H9 (cell line): ENCODE measurements around the gene MITF. TPM values are rescaled to one million over a fixed set of nuclear protein-coding genes. Genes with fewer than 3 reads are reported as not detected.

Experiments
- DNase-seq: peaks from one replicate; pipeline ENCODE4 v3.0.0-alpha.2; 2017
- H2AFZ ChIP-seq: one replicate; pipeline ENCODE4 v1.6.1; 2013; ENCODE audit warnings: mild to moderate bottlenecking, low read length, control low read depth, moderate library complexity
- H2AK5ac ChIP-seq: 2 replicates; pipeline ENCODE4 v1.6.1; 2013; ENCODE audit warnings: low read length, control low read depth, mixed read lengths; ENCODE audit not compliant: insufficient read length
- H2BK120ac ChIP-seq: one replicate; pipeline ENCODE4 v1.6.1; 2013; ENCODE audit warnings: low read depth, mild to moderate bottlenecking, low read length, control low read depth, inconsistent platforms; ENCODE audit not compliant: poor library complexity, severe bottlenecking
- H2BK12ac ChIP-seq: 2 replicates; pipeline ENCODE4 v1.6.1; 2013; ENCODE audit warnings: low read length, control low read depth, mixed read lengths, low read depth; ENCODE audit not compliant: insufficient read length
- H2BK15ac ChIP-seq: 2 replicates; pipeline ENCODE4 v1.6.1; 2013; ENCODE audit warnings: low read depth, low read length, control low read depth
- H2BK20ac ChIP-seq: one replicate; pipeline ENCODE4 v1.6.1; 2013; ENCODE audit warnings: low read depth, mild to moderate bottlenecking, low read length, control low read depth, inconsistent platforms; ENCODE audit not compliant: poor library complexity, severe bottlenecking
- H2BK5ac ChIP-seq: 2 replicates; pipeline ENCODE4 v1.6.1; 2013; ENCODE audit warnings: low read length, control low read depth, mixed read lengths; ENCODE audit not compliant: insufficient read length
- H3K14ac ChIP-seq: 2 replicates; pipeline ENCODE4 v1.6.1; 2013; ENCODE audit warnings: low read length, control low read depth; ENCODE audit not compliant: insufficient read depth
- H3K18ac ChIP-seq: 2 replicates; pipeline ENCODE4 v1.6.1; 2013; ENCODE audit warnings: low read depth, mild to moderate bottlenecking, mixed read lengths, low read length, control low read depth; ENCODE audit not compliant: insufficient read length
- H3K23ac ChIP-seq: 2 replicates; pipeline ENCODE4 v1.6.1; 2013; ENCODE audit warnings: low read length, control low read depth, mixed read lengths, low read depth; ENCODE audit not compliant: insufficient read length
- H3K23me2 ChIP-seq: 2 replicates; pipeline ENCODE4 v1.6.1; 2013; ENCODE audit warnings: low read depth, mild to moderate bottlenecking, mixed read lengths, low read length, control low read depth; ENCODE audit not compliant: insufficient read length, poor library complexity, severe bottlenecking
- H3K27ac ChIP-seq: 2 replicates; pipeline ENCODE4 v1.5.1; 2013; ENCODE audit warnings: low read length, control low read depth, mixed read lengths, low read depth; ENCODE audit not compliant: insufficient read length
- H3K27me3 ChIP-seq: 2 replicates; pipeline ENCODE4 v1.6.1; 2013; ENCODE audit warnings: low read length, control low read depth, inconsistent platforms; ENCODE audit not compliant: insufficient read depth
- H3K4ac ChIP-seq: 2 replicates; pipeline ENCODE4 v1.6.1; 2013; ENCODE audit warnings: low read depth, mild to moderate bottlenecking, control low read depth, inconsistent platforms, low read length, moderate library complexity
- H3K4me1 ChIP-seq: 2 replicates; pipeline ENCODE4 v1.6.1; 2013; ENCODE audit warnings: low read length, control low read depth, inconsistent platforms; ENCODE audit not compliant: insufficient read depth
- H3K4me2 ChIP-seq: 2 replicates; pipeline ENCODE4 v1.6.1; 2013; ENCODE audit warnings: low read length, control low read depth, mixed read lengths; ENCODE audit not compliant: insufficient read length, insufficient read depth
- H3K56ac ChIP-seq: 2 replicates; pipeline ENCODE4 v1.6.1; 2013; ENCODE audit warnings: low read depth, mild to moderate bottlenecking, mixed read lengths, low read length, control low read depth; ENCODE audit not compliant: insufficient read length
- H3K79me1 ChIP-seq: 2 replicates; pipeline ENCODE4 v1.6.1; 2013; ENCODE audit warnings: low read depth, mild to moderate bottlenecking, moderate library complexity, low read length, control low read depth, inconsistent platforms; ENCODE audit not compliant: insufficient read depth, poor library complexity, severe bottlenecking
- H3K79me2 ChIP-seq: 2 replicates; pipeline ENCODE4 v1.6.1; 2013; ENCODE audit warnings: low read length, control low read depth, inconsistent platforms; ENCODE audit not compliant: insufficient read depth
- H3K9ac ChIP-seq: 2 replicates; pipeline ENCODE4 v1.6.1; 2013; ENCODE audit warnings: low read length, control low read depth, mixed read lengths; ENCODE audit not compliant: insufficient read length; ENCODE audit errors: extremely low read depth
- H3K9me3 ChIP-seq: one replicate; pipeline ENCODE4 v1.6.1; 2013; ENCODE audit warnings: low read depth, low read length, inconsistent platforms; ENCODE audit not compliant: control insufficient read depth
- H3T11ph ChIP-seq: one replicate; pipeline ENCODE4 v1.6.1; 2013; ENCODE audit warnings: mild to moderate bottlenecking, low read length, control low read depth, inconsistent platforms
- H4K20me1 ChIP-seq: one replicate; pipeline ENCODE4 v1.6.1; 2013; ENCODE audit not compliant: control insufficient read depth, insufficient read length, insufficient read depth
- H4K5ac ChIP-seq: 2 replicates; pipeline ENCODE4 v1.6.1; 2013; ENCODE audit warnings: low read depth, mild to moderate bottlenecking, mixed read lengths, low read length, control low read depth; ENCODE audit not compliant: insufficient read length
- H4K8ac ChIP-seq: replicated peaks from 2 replicates; pipeline ENCODE4 v1.6.1; 2013; ENCODE audit warnings: low read length, control low read depth, mixed read lengths, low read depth; ENCODE audit not compliant: insufficient read length
- H4K91ac ChIP-seq: 2 replicates; pipeline ENCODE4 v1.6.1; 2013; ENCODE audit warnings: low read depth, mild to moderate bottlenecking, moderate library complexity, mixed read lengths, low read length, control low read depth; ENCODE audit not compliant: insufficient read length
- H3K27ac Mint-ChIP-seq, 3 experiments: 2 replicates in 2 of 3; 3 replicates in 1 of 3; pipeline ENCODE4 v1.8.0; 2020 to 2021; ENCODE audit warnings: mixed read lengths in 3 of 3, mild to moderate bottlenecking in 1 of 3, moderate library complexity in 1 of 3
- H3K27me3 Mint-ChIP-seq: 2 replicates; pipeline ENCODE4 v1.8.0; 2021; ENCODE audit warnings: low read depth, mild to moderate bottlenecking, moderate library complexity, mixed read lengths
- H3K36me3 Mint-ChIP-seq, 3 experiments: 2 replicates in 2 of 3; 3 replicates in 1 of 3; pipeline ENCODE4 v1.8.0; 2020 to 2021; ENCODE audit warnings: low read depth in 3 of 3, mixed read lengths in 3 of 3; ENCODE audit not compliant: insufficient read depth in 1 of 3
- H3K4me1 Mint-ChIP-seq, 2 experiments: 2 replicates each; pipeline ENCODE4 v1.8.0; 2020; ENCODE audit warnings: mixed read lengths in 2 of 2
- H3K4me3 Mint-ChIP-seq, 2 experiments: 2 replicates in 1 of 2; 3 replicates in 1 of 2; pipeline ENCODE4 v1.8.0; 2020 to 2021; ENCODE audit warnings: mild to moderate bottlenecking in 2 of 2, mixed read lengths in 2 of 2, moderate library complexity in 1 of 2
- H3K9me3 Mint-ChIP-seq, 2 experiments: 2 replicates in 1 of 2; 3 replicates in 1 of 2; pipeline ENCODE4 v1.8.0; 2020; ENCODE audit warnings: mild to moderate bottlenecking in 2 of 2, mixed read lengths in 2 of 2, moderate library complexity in 1 of 2
- WGBS: extraction: QIAGEN DNeasy Blood & Tissue Kit; methylation state at CpG from one replicate; pipeline ENCODE4 v1.1.7; 2013; ENCODE audit warnings: missing lambda C conversion rate, low lambda C conversion rate, mixed read lengths; ENCODE audit not compliant: insufficient read length; ENCODE audit errors: extremely low coverage; 5-methylcytosine and 5-hydroxymethylcytosine counted together
- total RNA-seq: library from RNA; stranded (reverse); gene quantifications from 2 replicates; pipeline ENCODE4 v1.2.1, GENCODE V29; 2021
- TF ChIP-seq, protein P1 (sequence below): fragments of 200-600 bp; sonication (generic); conservative IDR thresholded peaks from 3 replicates; pipeline ENCODE4 v1.8.0; 2021; ENCODE audit warnings: antibody characterized with exemption, mild to moderate bottlenecking

Gene MITF
- total RNA-seq, 1 experiment from 2014 or later: 0.81 TPM

DNA sequence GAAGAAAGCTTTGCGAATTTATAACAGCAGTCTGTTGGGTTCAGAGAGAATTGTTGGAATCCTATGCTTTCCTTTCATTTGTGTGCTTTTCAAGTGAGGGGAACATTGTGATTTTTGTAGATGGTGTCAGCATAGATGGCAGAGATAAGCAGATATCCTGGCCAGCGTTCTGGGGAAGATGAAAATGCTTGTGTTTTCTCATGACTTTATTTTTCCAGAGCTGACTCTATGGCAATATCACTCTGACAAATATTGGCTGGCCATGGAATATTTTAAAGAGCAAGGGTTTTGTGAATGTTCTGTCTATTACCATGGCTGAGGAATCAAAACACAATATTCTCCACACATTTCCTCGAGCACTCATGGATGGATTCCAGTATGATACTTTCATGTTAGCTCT, 108.8 kb downstream of the MITF start:
- no peak overlapping the region for H3T11ph ChIP-seq
- no peaks in the 10 kb centered on the region for H3K27me3 ChIP-seq
- H3K56ac ChIP-seq: no peak overlapping the region
- no peak overlapping the region for H3K4ac ChIP-seq
- H2AFZ ChIP-seq: no peak overlapping the region
- no peak overlapping the region for H3K23ac ChIP-seq
- H2BK120ac ChIP-seq: no peak overlapping the region
- no peak overlapping the region for H4K5ac ChIP-seq
- H3K9me3 ChIP-seq: no peaks in the 10 kb centered on the region
- no peaks in the 10 kb centered on the region for H3K23me2 ChIP-seq
- H2BK5ac ChIP-seq: no peak overlapping the region
- H3K36me3 Mint-ChIP-seq: no peaks in the 10 kb centered on the region
- H3K9me3 Mint-ChIP-seq: no peaks in the 10 kb centered on the region
- whole genome bisulfite sequencing: no CpG with 5 or more reads among the region's 3 CpGs
- no peak overlapping the region for H2BK20ac ChIP-seq
- no peak overlapping the region for H3K4me3 Mint-ChIP-seq
- no peaks in the 10 kb centered on the region for H3K79me1 ChIP-seq
- no peaks in the 10 kb centered on the region for H3K4me1 ChIP-seq
- no peaks in the 10 kb centered on the region for H3K4me1 Mint-ChIP-seq
- H2BK12ac ChIP-seq: no peak overlapping the region
- H4K91ac ChIP-seq: no peak overlapping the region
- H4K8ac ChIP-seq: no peak overlapping the region
- H3K4me2 ChIP-seq: no peak overlapping the region
- no peak for DNase-seq
- H3K27ac ChIP-seq: no peak overlapping the region
- no peaks in the 10 kb centered on the region; the same call in 1 of the 2 replicates for H3K27me3 Mint-ChIP-seq
- TF ChIP-seq, protein P1, sequence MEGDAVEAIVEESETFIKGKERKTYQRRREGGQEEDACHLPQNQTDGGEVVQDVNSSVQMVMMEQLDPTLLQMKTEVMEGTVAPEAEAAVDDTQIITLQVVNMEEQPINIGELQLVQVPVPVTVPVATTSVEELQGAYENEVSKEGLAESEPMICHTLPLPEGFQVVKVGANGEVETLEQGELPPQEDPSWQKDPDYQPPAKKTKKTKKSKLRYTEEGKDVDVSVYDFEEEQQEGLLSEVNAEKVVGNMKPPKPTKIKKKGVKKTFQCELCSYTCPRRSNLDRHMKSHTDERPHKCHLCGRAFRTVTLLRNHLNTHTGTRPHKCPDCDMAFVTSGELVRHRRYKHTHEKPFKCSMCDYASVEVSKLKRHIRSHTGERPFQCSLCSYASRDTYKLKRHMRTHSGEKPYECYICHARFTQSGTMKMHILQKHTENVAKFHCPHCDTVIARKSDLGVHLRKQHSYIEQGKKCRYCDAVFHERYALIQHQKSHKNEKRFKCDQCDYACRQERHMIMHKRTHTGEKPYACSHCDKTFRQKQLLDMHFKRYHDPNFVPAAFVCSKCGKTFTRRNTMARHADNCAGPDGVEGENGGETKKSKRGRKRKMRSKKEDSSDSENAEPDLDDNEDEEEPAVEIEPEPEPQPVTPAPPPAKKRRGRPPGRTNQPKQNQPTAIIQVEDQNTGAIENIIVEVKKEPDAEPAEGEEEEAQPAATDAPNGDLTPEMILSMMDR: no peak
- H3K9ac ChIP-seq: no peak overlapping the region
- no peak overlapping the region for H2BK15ac ChIP-seq
- no peaks in the 10 kb centered on the region for H4K20me1 ChIP-seq
- H3K14ac ChIP-seq: no peak overlapping the region
- H3K27ac Mint-ChIP-seq: no peak overlapping the region
- no peak overlapping the region for H2AK5ac ChIP-seq
- H3K79me2 ChIP-seq: no peaks in the 10 kb centered on the region
- H3K18ac ChIP-seq: no peak overlapping the region
